Adrenal gland (tissue), 19 donors: ENCODE data around the gene HOXD9. TPM values are rescaled to one million over a fixed set of nuclear protein-coding genes. Genes with fewer than 3 reads are reported as not detected.

Source experiments
- DNase-seq, 7 donors: peaks; one replicate each; pipeline ENCODE4 v3.0.0-alpha.2; 2019 to 2020
- H3K27ac ChIP-seq, 5 donors: fragments of 200-600 bp; sonication (generic) in 4 of 5; 1 replicate in 3 of 5; 2 replicates in 2 of 5; pipeline versions ENCODE4 v1.5.1 to v1.8.0; 2016 to 2020; ENCODE audit warnings: mild to moderate bottlenecking in 1 of 5
- H3K27me3 ChIP-seq: fragments of 200-600 bp; 2 replicates; pipeline ENCODE4 v1.8.0; 2021
- H3K36me3 ChIP-seq, 2 donors: fragments of 200-600 bp; replicated peaks in 1 of 2; 1 replicate in 1 of 2; 2 replicates in 1 of 2; pipeline versions ENCODE4 v1.5.1 to v1.8.0; 2018 to 2022
- H3K4me1 ChIP-seq, 2 donors: fragments of 200-600 bp; replicated peaks in 1 of 2; 1 replicate in 1 of 2; 2 replicates in 1 of 2; pipeline versions ENCODE4 v1.5.1 to v1.8.0; 2018 to 2021
- H3K4me3 ChIP-seq, 4 donors: fragments of 200-600 bp; sonication (generic) in 3 of 4; one replicate each; pipeline ENCODE4 v1.5.1; 2016 to 2018
- H3K9me3 ChIP-seq, 3 donors: fragments of 200-600 bp; sonication (generic) in 1 of 3; replicated peaks in 1 of 3; 1 replicate in 2 of 3; 2 replicates in 1 of 3; pipeline versions ENCODE4 v1.5.1 to v1.8.0; 2016 to 2021
- CTCF ChIP-seq, 6 experiments: fragments of 450-650 bp in 4 of 6; fragments of 200-600 bp in 2 of 6; sonication (generic) in 1 of 6; IDR thresholded peaks; 1 replicate in 5 of 6; 2 replicates in 1 of 6; pipeline versions ENCODE4 v1.5.1 to v1.8.0; 2016 to 2021; ENCODE audit warnings: antibody characterized with exemption in 6 of 6, mild to moderate bottlenecking in 2 of 6, moderate library complexity in 1 of 6
- POLR2A ChIP-seq, 2 donors: fragments of 450-650 bp; IDR thresholded peaks; one replicate each; pipeline ENCODE4 v1.6.1; 2017; ENCODE audit warnings: antibody characterized with exemption in 2 of 2, mild to moderate bottlenecking in 2 of 2, moderate library complexity in 1 of 2
- WGBS, 4 donors: extraction: QIAGEN DNeasy Blood & Tissue Kit in 2 of 4; methylation state at CpG; one replicate each; pipeline versions ENCODE4 v1.1.5 to v1.1.7; 2013 to 2017; 5-methylcytosine and 5-hydroxymethylcytosine counted together
- intact Hi-C, 2 donors: fragments of 100-400 bp; cut with DNase I; formaldehyde crosslinking; loops; one replicate each; pipeline versions ENCODE4 v1.14.1 to v1.15.0; 2022 to 2023
- long read RNA-seq, 10 donors: library from polyadenylated mRNA in 3 of 10; unstranded in 2 of 10; stranded (forward) in 1 of 10; transcript quantifications; one replicate each; pipeline ENCODE4 v2.0.0 and lab custom pipeline, GENCODE V29; 2021 to 2026
- polyA plus RNA-seq, 3 donors: library from polyadenylated mRNA; stranded (reverse); fragments of 200-250 nt in 2 of 3; fragments of 350-450 nt in 1 of 3; fragmentation: Illumina TruSeq in 1 of 3; extraction: RNeasy Lipid Tissue Mini Kit (QIAGEN cat#74804) in 1 of 3; gene quantifications; one replicate each; pipeline ENCODE4 v1.2.3, GENCODE V29; 2013 to 2014
- total RNA-seq, 9 donors: library from RNA; depleted of rRNA in 4 of 9; stranded (reverse); fragments of >200 nt in 4 of 9; fragments of 120-200 nt in 1 of 9; fragmentation: NEBNext Ultra II Directional in 1 of 9; extraction: Animal tissue kit (Norgen Biotek cat#: 25700) in 1 of 9; gene quantifications; one replicate each; pipeline versions ENCODE4 v1.1.0 to v1.2.4, GENCODE V29; 2013 to 2023
- donor health status: healthy with polysubstance abuse.
- donor health status: Bipolar disorder and iron deficiency.
- donor health status: DM: yes; HTN: yes; CAD: no.
- donor health status: DM: no; HTN: no; CAD: no.
- donor health status: DM: no; HTN: no; CAD: no.
- donor health status: DM: yes; HTN: yes; CAD: no.

The HOXD9 gene
- total RNA-seq: 10 to 100 TPM in 4 of 9 donors, 1 to 10 TPM in 5; 2.4 to 35.6 (median 8.7) TPM
- polyA plus RNA-seq: 1 to 10 TPM; 2.5 to 7.6 (median 7.5) TPM
- long read RNA-seq, donor 1, partial matches to known transcripts: 0 of 3 reads
- long read RNA-seq, donor 1, other reads (novel, unspliced or antisense): 0 of 3 reads
- long read RNA-seq, donor 2, partial matches to known transcripts: 0 of 2 reads
- long read RNA-seq, donor 2, other reads (novel, unspliced or antisense): 0 of 2 reads
- long read RNA-seq, donor 3: 0 reads
- long read RNA-seq, donor 4: 0 reads
- long read RNA-seq, donor 5, transcript HOXD9-201 (2 exons, 1,870 nt): major isoform, 29 of 31 reads
- long read RNA-seq, donor 5, partial matches to known transcripts: 0 of 31 reads
- long read RNA-seq, donor 5, other reads (novel, unspliced or antisense): 2 of 31 reads
- long read RNA-seq, donor 6: 0 reads
- long read RNA-seq, donor 7, partial matches to known transcripts: 0 of 1 reads
- long read RNA-seq, donor 7, other reads (novel, unspliced or antisense): 0 of 1 reads
- long read RNA-seq, donor 8, partial matches to known transcripts: 0 of 3 reads
- long read RNA-seq, donor 8, other reads (novel, unspliced or antisense): 0 of 3 reads
- long read RNA-seq, donor 9, partial matches to known transcripts: 0 of 1 reads
- long read RNA-seq, donor 9, other reads (novel, unspliced or antisense): 0 of 1 reads
- long read RNA-seq, donor 10, partial matches to known transcripts: 0 of 1 reads
- long read RNA-seq, donor 10, other reads (novel, unspliced or antisense): 0 of 1 reads

- TF ChIP-seq POLR2A (IDR thresholded peaks at IDR 0.05) (peak; percentile 23 to 69), CTCF (IDR thresholded peaks at IDR 0.05) (peak in 1 of 6 experiments; percentile 3)
- Histone ChIP-seq H3K27ac (peak within 1 kb of the TSS in 4 of 5 donors; percentile 58 to 88 (median 79)), H3K36me3 (no peaks in the 10 kb centered on the region), H3K27me3 (peaks cover 35% of the 10 kb centered on the region), H3K4me1 (peaks cover 0 to 17% of the 10 kb centered on the region in 2 donors), H3K4me3 (peak within 1 kb of the TSS; percentile 31 to 67 (median 52)), H3K9me3 (no peaks in the 10 kb centered on the region)
- intact Hi-C loops: loop anchor here in 1 of 2 donors (5.0 to 10.0 kb wide), 2 partner anchors 514 to 692 kb away; no protein-coding TSS in a partner anchor
- 0 to 1% (median 1%) methylated on average over 7 to 84 of the region's 84 CpGs for WGBS, 4 donors
- DNase-seq: peak; percentile 81 to 90 (median 83)
Observed at GRCh38 chr2:176122683-176123410, at the start of gene HOXD9. TSS of gene HOXD9 (plus strand) at chr2:176122719. CDS start at chr2:176122769, 50 bp downstream.

GRCh38 chr2:176072951-176073904 is 49.3 kb upstream of the HOXD9 start:
- H3K4me1 ChIP-seq: peaks cover 0 to 10% of the 10 kb centered on the region in 2 donors
- no peak overlapping the region for H3K27ac ChIP-seq
- no peak for DNase-seq
- TF ChIP-seq POLR2A (IDR thresholded peaks at IDR 0.05): no peak
- no peak for TF ChIP-seq CTCF (IDR thresholded peaks at IDR 0.05)
- H3K27me3 ChIP-seq: peaks cover 96% of the 10 kb centered on the region
- intact Hi-C loops: no loop called here
- WGBS, 4 donors: 8 to 10% (median 9%) methylated on average over 22 to 29 of the region's 29 CpGs
- no peak overlapping the region for H3K4me3 ChIP-seq
- H3K9me3 ChIP-seq: no peaks in the 10 kb centered on the region
- no peaks in the 10 kb centered on the region for H3K36me3 ChIP-seq

- no peak for TF ChIP-seq POLR2A (IDR thresholded peaks at IDR 0.05)
- no peak for TF ChIP-seq CTCF (IDR thresholded peaks at IDR 0.05)
- H3K36me3 ChIP-seq: no peaks in the 10 kb centered on the region
- DNase-seq: no peak
- intact Hi-C loops: no loop called here
- H3K9me3 ChIP-seq: no peaks in the 10 kb centered on the region
- H3K27ac ChIP-seq: no peak overlapping the region
- peaks cover 0 to 3% of the 10 kb centered on the region in 2 donors for H3K4me1 ChIP-seq
- H3K4me3 ChIP-seq: no peak overlapping the region
- WGBS, 4 donors: 16 to 46% (median 35%) methylated on average over 7 of the region's 7 CpGs
- H3K27me3 ChIP-seq: peaks cover 96% of the 10 kb centered on the region
Observed at GRCh38 chr2:176074919-176075425, 47.5 kb upstream of the HOXD9 start.
